ENCODE data around the gene P2RX2. TPM values are rescaled to one million over a fixed set of nuclear protein-coding genes. Genes with fewer than 3 reads are reported as not detected.

Gene P2RX2
- total RNA-seq, 1 experiment from 2014 or later = not detected

- no peaks in the 10 kb centered on the region for H3K27me3 ChIP-seq (ENCODE audit: insufficient read depth, low read length)
- H3K4me2 ChIP-seq (ENCODE audit: low read length) = no peak overlapping the region
- no peaks in the 10 kb centered on the region for H3K79me2 ChIP-seq (ENCODE audit: insufficient read depth, low read length)
- no peak overlapping the region for H3K4me3 ChIP-seq (replicated peaks in 1 of 2; ENCODE audit: low read depth in 1 of 2, low read length in 2 of 2)
- no peak for DNase-seq (ENCODE audit: low read depth, low spot score)
- H3K9ac ChIP-seq (ENCODE audit: low read length) = no peak overlapping the region
- no peak overlapping the region for H3K27ac ChIP-seq (ENCODE audit: low read depth, low read length)
- no peak overlapping the region for H2AFZ ChIP-seq (ENCODE audit: low read depth, low read length, poor library complexity, severe bottlenecking)
- intact Hi-C loops (cut with micrococcal nuclease) = no loop called here
- H4K20me1 ChIP-seq (ENCODE audit: insufficient read depth) = no peaks in the 10 kb centered on the region
- no TSS peak for BruUV-seq (replicated peaks)
- H3K36me3 ChIP-seq (ENCODE audit: control insufficient read depth in 1 of 2, insufficient read depth in 2 of 2, low read length in 2 of 2) = peaks cover 36 to 53% of the 10 kb centered on the region in 2 experiments; a peak in 3 of 4 replicates
- ATAC-seq = no peak
- no peaks in the 10 kb centered on the region for H3K9me3 ChIP-seq (ENCODE audit: control insufficient read depth in 1 of 2, insufficient read depth in 1 of 2, low read depth in 1 of 2, low read length in 2 of 2)
- H3K4me1 ChIP-seq (ENCODE audit: control insufficient read depth in 1 of 2, insufficient read depth in 2 of 2, low read length in 2 of 2) = no peaks in the 10 kb centered on the region
- no peaks in the 10 kb centered on the region for H3K9me2 ChIP-seq (ENCODE audit: insufficient read depth)
- CTCF ChIA-PET = interaction anchor here (1.3 kb wide), 1 partner anchor 16 kb away, joined by 3 read pairs; no protein-coding TSS in a partner anchor
- POLR2A ChIA-PET = no interaction called here
- TF ChIP-seq JUND (IDR thresholded peaks at IDR 0.05) (no peak), EZH2phosphoT487 (IDR thresholded peaks at IDR 0.05; ENCODE audit: borderline replicate concordance) (no peak), SP1 (IDR thresholded peaks at IDR 0.05; ENCODE audit: low read depth) (no peak), SIN3A (IDR thresholded peaks at IDR 0.05; ENCODE audit: low read depth) (no peak), MAX (IDR thresholded peaks at IDR 0.05) (no peak), YY1 (IDR thresholded peaks at IDR 0.05; ENCODE audit: extremely low read depth, insufficient replicate concordance, low read depth, low read length) (no peak), CBX3 (IDR thresholded peaks at IDR 0.05; ENCODE audit: low read depth) (no peak), ELF1 (IDR thresholded peaks at IDR 0.05; ENCODE audit: borderline replicate concordance, low read depth) (no peak), FOSL1 (IDR thresholded peaks at IDR 0.05; ENCODE audit: low read depth) (no peak), ZBTB33 (IDR thresholded peaks at IDR 0.05; ENCODE audit: extremely low read depth, insufficient replicate concordance, low read length) (no peak), TCF7L2 (IDR thresholded peaks at IDR 0.05; ENCODE audit: borderline replicate concordance, extremely low read depth, insufficient read depth, insufficient read length) (no peak), ZFX (IDR thresholded peaks at IDR 0.05) (no peak), CTCF (IDR thresholded peaks at IDR 0.05 in 2 of 3, conservative IDR thresholded peaks at IDR 0.05 in 1 of 3; ENCODE audit: borderline replicate concordance in 1 of 3, insufficient read depth in 1 of 3, low read depth in 2 of 3, low read length in 2 of 3) (no peak), EGR1 (IDR thresholded peaks at IDR 0.05; ENCODE audit: low read depth) (no peak), REST (IDR thresholded peaks at IDR 0.05; ENCODE audit: low read depth) (no peak), CEBPB (IDR thresholded peaks at IDR 0.05; ENCODE audit: low read depth) (no peak), RAD21 (IDR thresholded peaks at IDR 0.05; ENCODE audit: low read depth) (no peak), SRF (IDR thresholded peaks at IDR 0.05; ENCODE audit: low read depth) (no peak)
- RAD21 ChIA-PET (ENCODE audit: low non-redundant PET in 1 of 2, low total read pairs in 2 of 2, uncharacterized antibody in 2 of 2, unreplicated experiment in 2 of 2) = no interaction called here
Measured at GRCh38 chr12:132639956-132640520, 21.5 kb downstream of the P2RX2 start.

Data from HCT116 (cell line).